Cortex of kidney (tissue), 1 donor: Measurements from ENCODE around the gene PRKCA.
"Not testable (repeated sequence)": the region's sequence is repeated elsewhere in the genome, so short reads cannot be mapped to it uniquely, and the experiment has no call there.

Experiments used
- DNase-seq: peaks from one replicate; lab custom pipeline; 2025; lab: John Stamatoyannopoulos, UW

Gene PRKCA

GRCh38 chr17:66351701-66352100 is 49.3 kb downstream of the PRKCA start:
- no peak for DNase-seq

- DNase-seq: no peak
These were observed 51.6 kb downstream of the PRKCA start for GRCh38 chr17:66353937-66354401.

- no peak for DNase-seq
These were observed 52.1 kb downstream of the PRKCA start for GRCh38 chr17:66354472-66354871.

GRCh38 chr17:66354981-66355380 is 52.6 kb downstream of the PRKCA start:
- no peak for DNase-seq

DNA sequence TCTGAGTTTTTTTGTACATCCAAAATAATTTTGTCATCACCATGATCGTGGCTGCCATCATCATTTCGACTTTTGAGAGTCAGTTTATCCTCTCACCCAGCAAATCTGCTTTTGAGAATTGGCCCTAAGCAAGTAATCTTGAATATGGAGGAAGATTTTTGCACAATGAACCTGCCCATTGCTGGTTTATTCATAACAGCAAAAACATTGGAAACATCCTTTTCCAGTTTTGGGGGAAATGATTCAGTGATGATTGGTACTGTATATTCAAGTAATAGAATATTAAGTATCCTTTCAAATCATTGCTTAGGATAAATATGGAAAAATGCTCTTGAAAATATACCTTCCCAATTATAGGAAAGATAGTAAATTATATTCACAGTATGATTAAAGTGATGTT is 53.1 kb downstream of the PRKCA start:
- no peak for DNase-seq

GRCh38 chr17:66357037-66357436 is 54.6 kb downstream of the PRKCA start:
- DNase-seq: no peak

GRCh38 chr17:66359351-66359750 is 56.9 kb downstream of the PRKCA start:
- no peak for DNase-seq

GRCh38 chr17:66360961-66361565 is 58.6 kb downstream of the PRKCA start:
- DNase-seq: not testable (repeated sequence)

- no peak for DNase-seq
These were observed 62.1 kb downstream of the PRKCA start for GRCh38 chr17:66364508-66364907.

GRCh38 chr17:66364990-66365490 is 62.6 kb downstream of the PRKCA start:
- no peak for DNase-seq

DNA sequence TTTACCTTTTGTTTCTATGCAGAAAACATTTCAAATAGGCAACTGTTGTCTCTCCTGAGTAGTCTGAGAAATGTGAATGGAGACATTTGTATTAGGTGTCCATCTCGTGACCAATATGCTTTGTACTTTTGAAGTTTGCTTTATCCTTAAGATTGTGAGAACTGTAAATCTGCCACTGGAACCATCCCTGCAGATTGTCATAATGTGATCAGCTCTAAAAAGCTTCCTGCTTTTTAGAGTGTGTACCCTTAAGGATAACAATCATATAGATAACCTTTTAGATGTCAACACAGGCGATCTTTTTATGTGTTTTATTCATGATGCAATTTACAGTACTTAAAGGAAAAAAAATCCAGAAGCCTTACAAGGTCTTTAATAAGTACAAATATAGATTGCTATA is 63.5 kb downstream of the PRKCA start:
- no peak for DNase-seq

DNA sequence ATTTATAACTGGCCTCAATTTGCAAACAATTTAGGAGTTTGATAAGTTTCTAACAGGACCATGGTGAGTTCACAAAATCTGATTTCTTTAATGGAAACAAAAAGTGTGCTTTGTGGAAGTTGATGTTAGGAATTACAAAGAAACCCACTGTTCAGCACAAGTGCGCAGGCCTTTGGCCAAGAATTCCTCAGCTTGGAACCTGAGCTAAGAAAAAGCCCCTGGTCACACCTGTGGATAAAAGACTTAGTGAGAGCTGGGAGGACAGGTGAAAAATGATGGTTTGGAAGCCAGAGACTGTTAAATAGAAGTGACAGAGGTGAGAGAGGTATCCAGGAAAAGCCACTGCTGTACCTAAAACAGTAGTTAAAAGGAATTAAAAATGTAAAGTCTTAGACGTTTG is 64.7 kb downstream of the PRKCA start:
- no peak for DNase-seq

DNA sequence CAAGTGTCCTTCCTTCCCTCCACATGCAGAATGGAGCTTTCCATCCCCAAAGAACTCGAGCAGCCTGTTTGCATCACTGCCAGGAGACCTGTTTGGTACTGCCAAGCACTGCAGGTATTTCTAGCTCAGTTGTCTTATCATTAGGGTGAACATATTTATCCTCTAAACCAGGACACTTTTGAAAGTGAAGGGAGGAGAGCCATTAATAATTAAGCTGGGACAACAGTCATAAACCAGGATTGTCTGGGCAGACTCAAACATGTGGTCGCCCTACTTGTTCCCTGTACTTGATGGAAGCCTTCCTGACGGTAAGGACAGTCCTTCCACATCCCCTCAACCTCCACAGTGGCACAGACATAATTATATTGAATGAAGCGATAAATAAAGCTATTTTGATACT is 67.4 kb downstream of the PRKCA start:
- no peak for DNase-seq

GRCh38 chr17:66371561-66371960 is 69.1 kb downstream of the PRKCA start:
- no peak for DNase-seq

GRCh38 chr17:66372182-66372581 is 69.8 kb downstream of the PRKCA start:
- no peak for DNase-seq

DNA sequence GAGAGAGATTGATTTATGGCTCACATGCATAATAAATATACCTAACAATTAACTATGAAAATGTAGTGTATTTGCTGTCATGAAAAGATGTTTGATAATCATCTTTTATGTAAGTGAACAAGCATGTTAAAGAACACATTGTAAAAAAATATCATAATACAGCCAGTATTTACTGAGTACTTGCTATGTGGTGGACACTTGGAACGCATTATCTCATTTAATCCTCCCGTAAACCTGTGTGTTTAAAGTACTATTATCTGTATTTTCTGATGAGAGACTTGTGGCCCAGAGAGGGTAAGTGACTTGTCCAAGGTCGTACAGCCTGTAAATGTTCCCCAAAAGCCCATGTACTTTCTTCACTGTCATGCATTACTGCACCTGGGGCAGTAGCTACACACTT is 70.7 kb downstream of the PRKCA start:
- DNase-seq: no peak

- DNase-seq: no peak
These were observed 71.8 kb downstream of the PRKCA start for GRCh38 chr17:66373944-66374817.

DNA sequence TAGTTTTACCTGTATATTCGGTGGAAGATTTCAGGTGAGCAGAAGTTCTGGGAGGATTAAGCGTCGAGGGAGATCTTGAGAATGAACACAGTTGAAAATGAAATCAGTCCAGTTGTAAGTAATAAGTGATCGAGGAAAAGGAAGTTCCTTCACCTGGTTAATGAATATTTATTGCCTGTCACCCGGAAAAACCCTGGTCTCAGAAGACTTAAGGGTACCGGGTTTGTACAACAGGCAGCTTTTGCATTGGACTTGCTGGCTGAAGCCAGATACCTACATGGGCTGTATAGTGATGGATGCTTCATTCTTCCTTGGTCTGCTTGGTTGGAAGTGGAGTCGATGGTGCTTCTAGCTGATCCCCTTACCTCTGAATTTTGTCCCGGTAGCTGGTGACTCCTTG is 72.7 kb downstream of the PRKCA start:
- DNase-seq: no peak

DNA sequence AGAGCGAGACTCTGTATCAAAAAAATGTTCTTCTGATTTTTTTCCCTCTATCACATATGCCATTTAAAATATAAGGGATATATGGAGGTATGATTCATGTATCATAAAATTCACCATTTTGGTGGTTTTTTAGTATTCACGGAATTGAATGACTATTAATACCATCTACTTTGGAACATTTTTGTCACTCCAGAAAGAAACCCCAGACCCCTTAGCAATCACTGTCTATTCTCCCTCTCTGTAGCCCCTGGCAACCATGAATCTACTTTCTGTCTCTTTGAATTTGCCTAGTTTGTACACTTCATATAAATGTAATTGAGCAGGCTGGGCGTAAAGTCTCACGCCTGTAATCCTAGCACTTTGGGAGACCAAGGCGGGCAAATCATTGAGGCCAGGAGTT is 75.9 kb downstream of the PRKCA start:
- no peak for DNase-seq

DNA sequence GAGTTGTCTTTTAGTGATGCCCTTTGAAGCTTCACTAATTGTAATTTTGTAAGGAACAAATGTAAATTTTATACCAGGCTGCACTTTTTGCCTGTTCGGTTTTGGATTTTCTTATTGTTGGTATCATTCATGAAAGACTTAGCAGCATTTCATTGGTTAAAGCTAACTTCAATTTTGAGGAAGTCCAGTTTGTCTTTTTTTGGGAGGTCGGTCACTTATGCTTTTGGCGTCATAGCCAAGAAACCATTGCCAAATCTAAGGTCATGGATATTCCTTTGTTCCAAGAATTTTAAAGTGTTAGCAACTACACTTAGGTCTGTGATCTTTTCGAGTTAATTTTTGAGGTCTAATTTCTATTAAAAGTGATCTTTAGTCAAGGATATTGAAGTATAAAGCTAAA is 77.1 kb downstream of the PRKCA start:
- no peak for DNase-seq

DNA sequence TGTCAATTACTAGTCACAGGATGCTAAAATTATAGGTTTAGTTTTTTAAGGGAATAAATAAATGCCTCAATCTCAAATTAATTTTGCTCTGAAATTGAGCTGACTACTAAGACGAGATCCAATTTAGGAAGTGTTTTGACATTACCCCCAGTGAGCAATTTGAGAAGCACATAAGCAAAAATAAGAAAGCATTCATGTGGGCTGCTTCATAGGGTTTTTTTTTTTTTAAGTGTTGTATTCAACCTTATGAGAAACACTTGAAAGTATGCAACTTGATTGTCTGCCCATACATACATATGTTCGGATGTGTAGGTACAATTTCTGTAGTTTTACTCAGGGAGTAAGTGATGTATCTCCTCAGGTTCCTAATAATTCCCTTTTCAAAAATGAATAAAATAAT is 77.6 kb downstream of the PRKCA start:
- no peak for DNase-seq

- DNase-seq: no peak
These were observed 79.4 kb downstream of the PRKCA start for GRCh38 chr17:66381701-66382362.

DNA sequence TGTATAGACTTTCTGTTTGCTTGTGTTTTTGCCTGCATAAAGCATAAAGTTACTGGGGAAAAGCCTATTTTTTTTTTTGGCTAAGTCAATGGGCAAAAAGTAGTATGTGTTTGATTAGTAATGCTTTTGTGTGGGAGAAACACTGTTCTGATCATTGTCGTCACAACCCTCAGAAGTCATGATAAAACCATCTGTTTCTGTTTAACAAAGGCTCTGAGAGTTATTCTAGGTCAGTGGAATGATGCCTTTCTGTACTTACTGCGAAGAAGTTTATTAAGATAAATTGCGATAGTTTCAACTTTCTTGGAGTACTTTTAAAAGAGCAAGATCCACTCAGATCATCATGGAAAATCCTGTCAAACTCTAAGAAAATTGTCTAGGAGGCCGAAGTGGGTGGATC is 80.9 kb downstream of the PRKCA start:
- DNase-seq: no peak
